ENCODE measurements around the gene STXBP1.

STXBP1 gene

DNA sequence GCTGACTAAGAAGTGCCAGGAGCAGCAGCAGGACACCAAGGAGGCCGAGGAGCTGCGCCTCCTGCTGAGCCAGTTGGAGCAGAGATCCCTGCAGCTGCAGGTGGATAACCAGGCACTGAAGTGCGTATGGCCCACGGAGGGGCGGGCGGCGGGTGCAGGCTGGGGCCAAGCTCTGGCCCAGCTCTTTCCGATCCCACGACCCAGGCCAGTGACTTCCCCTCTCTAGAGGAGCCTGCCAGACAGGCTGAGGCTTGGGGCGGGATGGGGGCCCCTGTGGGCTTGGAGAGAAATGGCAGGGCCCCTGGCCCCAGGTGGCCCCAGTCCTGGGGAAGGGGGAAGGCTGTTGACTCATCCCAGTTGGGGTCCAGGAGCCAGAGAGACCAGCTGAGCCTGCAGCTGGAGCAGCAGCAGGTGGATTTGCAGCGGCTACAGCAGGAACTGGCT, 99.8 kb downstream of the STXBP1 start:
- no peak overlapping the region for H3K27ac ChIP-seq
- TF ChIP-seq CTCF (IDR thresholded peaks at IDR 0.05), result no peak
- no peaks in the 10 kb centered on the region for H3K9me3 ChIP-seq
- no peak for DNase-seq
- intact Hi-C loops (cut with DNase I; ENCODE audit: low total_unique reads), result loop anchor here (5.0 kb wide), 1 partner anchor 95 kb away; no protein-coding TSS in a partner anchor
- peaks cover 0 to 20% (median 18%) of the 10 kb centered on the region in 4 donors for H3K4me1 ChIP-seq
- H3K27me3 ChIP-seq, result peaks cover 0 to 11% of the 10 kb centered on the region in 2 donors
- no peak overlapping the region for H3K4me3 ChIP-seq
- H3K36me3 ChIP-seq, result peaks cover 0 to 10% (median 0%) of the 10 kb centered on the region in 3 donors

- no peak for DNase-seq
- Histone ChIP-seq H3K27me3 (peaks cover 0 to 5% of the 10 kb centered on the region in 2 donors), H3K27ac (no peak overlapping the region), H3K4me1 (peaks cover 0 to 20% (median 18%) of the 10 kb centered on the region in 4 donors), H3K36me3 (peaks cover 0 to 10% (median 0%) of the 10 kb centered on the region in 3 donors), H3K9me3 (no peaks in the 10 kb centered on the region), H3K4me3 (no peak overlapping the region)
- intact Hi-C loops (cut with DNase I; ENCODE audit: low total_unique reads), result loop anchor here (5.0 kb wide), 1 partner anchor 95 kb away; no protein-coding TSS in a partner anchor
- TF ChIP-seq CTCF (IDR thresholded peaks at IDR 0.05), result no peak
Observed at GRCh38 chr9:127712371-127712770, 100.3 kb downstream of the STXBP1 start.

GRCh38 chr9:127712867-127713266, 100.8 kb downstream of the STXBP1 start:
- Histone ChIP-seq H3K4me1 (peaks cover 0 to 20% (median 18%) of the 10 kb centered on the region in 4 donors), H3K36me3 (peaks cover 0 to 10% (median 0%) of the 10 kb centered on the region in 3 donors), H3K4me3 (no peak overlapping the region), H3K9me3 (no peaks in the 10 kb centered on the region), H3K27ac (no peak overlapping the region), H3K27me3 (peaks cover 0 to 2% of the 10 kb centered on the region in 2 donors)
- no peak for DNase-seq
- TF ChIP-seq CTCF (IDR thresholded peaks at IDR 0.05), result no peak
- intact Hi-C loops (cut with DNase I; ENCODE audit: low total_unique reads), result loop anchor here (5.0 kb wide), 1 partner anchor 96 kb away; no protein-coding TSS in a partner anchor

GRCh38 chr9:127714020-127714750, 102.1 kb downstream of the STXBP1 start:
- no peak for TF ChIP-seq CTCF (IDR thresholded peaks at IDR 0.05)
- Histone ChIP-seq H3K27me3 (no peaks in the 10 kb centered on the region), H3K36me3 (peaks cover 0 to 10% (median 0%) of the 10 kb centered on the region in 3 donors), H3K4me1 (peaks cover 0 to 20% (median 18%) of the 10 kb centered on the region in 4 donors), H3K9me3 (no peaks in the 10 kb centered on the region), H3K4me3 (peak overlapping the region; percentile 72 to 78), H3K27ac (no peak overlapping the region)
- DNase-seq, result no peak
- intact Hi-C loops (cut with DNase I; ENCODE audit: low total_unique reads), result loop anchor here (5.0 kb wide), 1 partner anchor 97 kb away; no protein-coding TSS in a partner anchor

DNA sequence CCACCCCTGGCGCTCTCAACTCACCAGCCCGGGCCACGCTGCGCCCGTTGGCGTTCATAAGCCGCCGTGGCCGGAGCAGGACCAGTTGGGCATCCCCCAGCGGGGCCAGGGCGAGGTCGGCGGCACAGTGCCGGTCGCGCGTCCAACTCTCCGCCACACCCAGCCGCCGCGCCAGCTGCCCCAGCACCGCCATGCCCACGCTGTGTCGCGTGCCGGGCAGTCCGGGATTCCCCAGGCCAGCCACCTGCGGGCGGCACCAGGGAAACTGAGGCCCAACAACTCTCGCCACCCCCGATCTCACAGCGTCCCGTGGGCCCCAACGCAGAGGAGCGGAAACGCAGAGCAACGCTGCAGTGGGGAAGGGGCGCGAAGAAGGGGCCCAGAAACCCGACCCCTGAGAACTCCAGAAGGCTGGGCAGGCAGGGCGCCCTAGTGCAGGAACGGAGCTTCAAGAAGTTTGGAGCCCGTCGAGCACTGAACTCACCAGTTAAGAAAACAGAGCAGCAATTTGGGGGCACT, 102.9 kb downstream of the STXBP1 start:
- no peak for DNase-seq
- Histone ChIP-seq H3K9me3 (no peaks in the 10 kb centered on the region), H3K27me3 (no peaks in the 10 kb centered on the region), H3K36me3 (peaks cover 0 to 10% (median 0%) of the 10 kb centered on the region in 3 donors), H3K4me3 (peak overlapping the region; percentile 72 to 78), H3K27ac (peak overlapping the region; percentile 81), H3K4me1 (peaks cover 0 to 20% (median 18%) of the 10 kb centered on the region in 4 donors)
- no peak for TF ChIP-seq CTCF (IDR thresholded peaks at IDR 0.05)
- intact Hi-C loops (cut with DNase I; ENCODE audit: low total_unique reads), result loop anchor here (5.0 kb wide), 1 partner anchor 98 kb away; no protein-coding TSS in a partner anchor
